ENCODE measurements around the gene TRIM52.
"Not testable (repeated sequence)": the region's sequence is repeated elsewhere in the genome, so short reads cannot be mapped to it uniquely, and the experiment has no call there.

Gene TRIM52

DNA sequence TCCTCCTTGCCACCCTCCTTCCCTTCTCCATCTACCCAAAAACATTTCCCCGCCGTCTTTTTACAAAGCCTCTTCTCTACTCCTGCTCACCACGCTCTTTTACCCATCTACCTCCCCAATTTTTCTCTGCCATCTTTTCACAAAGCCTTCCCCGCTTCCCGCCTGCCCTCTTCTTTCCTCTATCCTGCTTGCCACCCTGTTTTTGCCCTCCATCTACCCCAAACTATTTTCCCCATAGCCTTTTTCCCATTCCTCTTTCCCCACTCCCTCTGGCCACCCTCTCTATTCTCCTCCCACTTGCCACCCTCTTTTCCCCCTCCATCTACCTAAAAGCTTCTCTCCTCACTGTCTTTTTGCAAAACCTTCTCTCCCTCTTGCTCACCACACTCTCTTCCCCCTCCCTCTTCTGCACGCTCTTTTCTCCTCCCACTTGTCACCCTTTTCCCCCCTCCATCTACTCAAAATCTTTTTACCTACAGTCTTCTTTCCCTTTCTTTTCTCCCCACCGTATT lies 19.4 kb upstream of the TRIM52 start:
- no peak overlapping the region for H3K4me3 ChIP-seq (ENCODE audit: low read depth, low read length)
- TF ChIP-seq CTCF (IDR thresholded peaks at IDR 0.05; ENCODE audit: low read depth, low read length) = no peak

GRCh38 chr5:181273433-181273744 lies 12.4 kb upstream of the TRIM52 start:
- H3K4me3 ChIP-seq (ENCODE audit: low read depth, low read length) = not testable (repeated sequence)

DNA sequence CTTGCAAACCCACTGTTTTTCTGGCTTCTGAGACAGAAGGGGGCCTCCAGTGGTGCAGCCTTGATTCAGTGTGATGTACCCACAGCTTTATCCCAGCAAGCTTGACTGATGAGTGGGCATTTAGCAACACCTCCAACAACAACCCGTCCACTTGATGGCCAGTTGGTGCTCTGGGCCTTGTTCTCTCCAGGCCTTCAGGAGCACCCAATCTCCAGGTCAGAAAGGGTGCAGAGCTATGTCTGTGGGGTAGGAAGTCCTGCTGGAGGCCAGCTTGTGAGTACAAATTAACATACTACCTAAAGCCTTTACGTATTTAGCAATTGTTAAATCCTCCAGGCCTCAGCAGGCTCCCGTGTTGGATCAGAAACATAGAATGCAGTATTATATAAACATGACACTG lies 10.1 kb upstream of the TRIM52 start:
- H3K4me3 ChIP-seq (ENCODE audit: low read depth, low read length) = no peak overlapping the region
- no peak for TF ChIP-seq CTCF (IDR thresholded peaks at IDR 0.05; ENCODE audit: low read depth, low read length)

- H3K4me3 ChIP-seq (ENCODE audit: low read depth, low read length) = not testable (repeated sequence)
These were observed 7.0 kb upstream of the TRIM52 start for GRCh38 chr5:181267907-181268306.

GRCh38 chr5:181267291-181267904 lies 6.5 kb upstream of the TRIM52 start:
- not testable (repeated sequence) for H3K4me3 ChIP-seq (ENCODE audit: low read depth, low read length)

GRCh38 chr5:181265092-181265671 lies 4.2 kb upstream of the TRIM52 start:
- TF ChIP-seq CTCF (IDR thresholded peaks at IDR 0.05; ENCODE audit: low read depth, low read length) = no peak
- H3K4me3 ChIP-seq (ENCODE audit: low read depth, low read length) = no peak overlapping the region

DNA sequence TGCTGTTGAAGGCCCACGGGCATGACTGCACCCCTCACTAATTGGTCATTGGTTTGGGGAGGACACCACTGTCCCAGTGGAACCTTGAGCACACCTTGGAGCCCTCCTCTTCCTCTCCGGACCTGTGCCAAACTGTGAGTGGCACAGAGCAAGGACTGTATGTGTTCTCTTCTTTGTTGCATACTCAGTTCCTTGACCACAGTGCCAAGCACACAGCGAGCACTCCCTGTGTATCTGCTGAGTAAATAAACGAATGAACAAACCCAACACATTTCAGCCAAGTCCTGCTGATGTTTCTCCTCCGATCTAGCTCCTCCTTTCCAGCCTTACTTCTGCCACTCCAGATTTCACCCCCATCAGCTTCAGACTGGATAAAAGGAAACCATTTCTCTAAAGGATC lies 2.7 kb upstream of the TRIM52 start:
- no peak overlapping the region for H3K4me3 ChIP-seq (ENCODE audit: low read depth, low read length)
- no peak for TF ChIP-seq CTCF (IDR thresholded peaks at IDR 0.05; ENCODE audit: low read depth, low read length)

DNA sequence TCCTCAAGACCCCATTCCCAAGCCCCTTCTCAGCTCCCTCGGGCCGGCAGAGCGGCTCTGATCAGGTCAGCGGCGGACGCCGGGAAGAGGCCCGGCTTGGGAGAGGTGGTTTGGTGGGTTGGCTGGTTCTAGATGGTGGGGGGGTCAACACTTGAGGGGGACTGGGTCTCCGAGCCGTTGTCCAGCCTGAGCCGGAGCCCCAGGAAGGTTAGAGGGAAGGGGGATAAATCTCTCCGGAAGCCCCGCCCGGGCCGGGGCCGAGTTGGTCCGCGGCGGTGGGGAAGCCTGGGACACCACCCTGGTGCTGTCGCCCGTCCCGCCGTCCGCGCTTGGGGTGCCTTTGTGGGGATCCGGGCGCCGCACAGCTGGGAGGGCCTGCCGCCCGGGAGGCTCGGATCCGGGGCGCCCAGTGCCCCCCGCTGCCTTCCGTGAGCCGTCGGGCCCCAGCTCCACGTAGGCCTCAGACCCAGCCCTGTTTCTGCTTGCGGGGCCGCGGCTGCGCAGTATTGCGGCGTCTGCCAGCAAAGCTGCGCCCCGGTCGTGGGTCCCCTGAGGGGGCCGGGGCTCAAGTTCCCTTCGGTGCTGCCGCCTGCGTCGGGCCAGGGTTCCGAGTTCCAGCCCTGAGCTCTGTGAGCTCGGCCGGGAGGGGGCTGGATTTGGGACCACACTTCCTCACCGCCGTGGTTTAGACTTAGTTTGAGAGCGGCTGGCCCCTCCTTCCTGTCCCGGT lies 542 bp upstream of the TRIM52 start:
- no peak for TF ChIP-seq CTCF (IDR thresholded peaks at IDR 0.05; ENCODE audit: low read depth, low read length)
- peak overlapping the region; percentile 79 for H3K4me3 ChIP-seq (ENCODE audit: low read depth, low read length)
